HG03342 (cell line): Measurements from ENCODE around the gene DHRS7.
"Not testable (repeated sequence)": the region's sequence is repeated elsewhere in the genome, so short reads cannot be mapped to it uniquely, and the experiment has no call there.

Experiments used
- ATAC-seq: cut with Tn5 transposase; IDR thresholded peaks from one replicate; pipeline ENCODE4 v1.9.1; 2021; ENCODE audit warnings: mild to moderate bottlenecking, moderate library complexity; ENCODE audit not compliant: unreplicated experiment

DHRS7 gene

GRCh38 chr14:60151715-60152114 lies 13.5 kb downstream of the DHRS7 start:
- ATAC-seq = peak; percentile 89

- ATAC-seq = no peak
Observed at GRCh38 chr14:60134702-60135101, 30.5 kb downstream of the DHRS7 start.

GRCh38 chr14:60133487-60133886 lies 31.7 kb downstream of the DHRS7 start:
- no peak for ATAC-seq

GRCh38 chr14:60125918-60126317 lies 39.3 kb downstream of the DHRS7 start:
- no peak for ATAC-seq

GRCh38 chr14:60116181-60116580 lies 49.0 kb downstream of the DHRS7 start:
- ATAC-seq = no peak

DNA sequence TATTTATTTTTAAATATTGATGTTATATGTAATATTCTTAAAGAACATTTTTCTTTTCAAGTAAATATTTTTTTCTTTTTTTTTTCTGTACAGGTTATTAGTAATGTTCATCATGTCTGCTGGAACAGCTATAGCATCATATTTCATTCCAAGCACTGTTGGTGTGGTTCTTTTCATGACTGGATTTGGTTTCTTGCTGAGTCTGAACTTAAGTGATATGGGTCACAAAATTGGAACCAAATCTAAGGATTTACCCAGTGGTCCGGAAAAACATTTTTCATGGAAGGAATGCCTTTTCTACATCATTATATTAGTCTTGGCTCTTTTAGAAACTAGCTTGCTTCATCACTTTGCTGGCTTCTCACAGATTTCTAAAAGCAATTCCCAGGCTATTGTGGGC lies 50.3 kb downstream of the DHRS7 start:
- ATAC-seq = no peak

GRCh38 chr14:60111732-60112131 lies 53.5 kb downstream of the DHRS7 start:
- no peak for ATAC-seq

GRCh38 chr14:60107477-60107876 lies 57.7 kb downstream of the DHRS7 start:
- no peak for ATAC-seq

- no peak for ATAC-seq
Observed at GRCh38 chr14:60106339-60106738, 58.9 kb downstream of the DHRS7 start.

- ATAC-seq = no peak
Observed at GRCh38 chr14:60102389-60102788, 62.8 kb downstream of the DHRS7 start.

GRCh38 chr14:60101786-60102185 lies 63.4 kb downstream of the DHRS7 start:
- no peak for ATAC-seq

GRCh38 chr14:60099855-60100254 lies 65.3 kb downstream of the DHRS7 start:
- ATAC-seq = not testable (repeated sequence)

GRCh38 chr14:60097974-60098373 lies 67.2 kb downstream of the DHRS7 start:
- no peak for ATAC-seq

- ATAC-seq = no peak
Observed at GRCh38 chr14:60095781-60096450, 69.3 kb downstream of the DHRS7 start.

DNA sequence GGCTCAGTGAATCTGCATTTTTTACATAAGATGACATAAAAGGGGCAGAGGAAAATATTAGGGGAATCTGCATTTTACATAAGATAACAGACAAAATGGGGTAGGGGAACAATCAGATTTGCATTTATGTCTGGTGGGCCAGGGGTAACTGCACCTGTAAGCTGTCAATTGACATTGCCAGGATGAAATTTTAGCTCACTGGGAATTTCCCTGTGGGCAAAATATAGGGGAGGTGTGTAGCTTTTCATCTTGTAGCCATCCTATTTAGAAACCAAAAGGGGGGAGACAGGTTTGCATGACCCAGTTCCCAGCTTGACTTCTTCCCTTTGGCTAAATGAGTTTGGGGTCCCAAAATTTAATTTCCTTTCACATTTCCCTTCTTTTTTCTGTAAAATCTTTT lies 70.0 kb downstream of the DHRS7 start:
- ATAC-seq = no peak

- no peak for ATAC-seq
Observed at GRCh38 chr14:60094306-60094897, 70.8 kb downstream of the DHRS7 start.
